ENCODE measurements around the gene ADCY10. TPM values are rescaled to one million over a fixed set of nuclear protein-coding genes. Genes with fewer than 3 reads are reported as not detected.

The ADCY10 gene
- total RNA-seq, 1 donor from 2014 or later: 0.19 TPM

Other genes with a start within 250 kb of the ADCY10 start
- 39.3 and 41.8 TPM in 2 replicates for gene MPZL1, start 192.2 kb downstream of the ADCY10 start, total RNA-seq
- gene DCAF6, start 22.5 kb upstream of the ADCY10 start, total RNA-seq: 20.6 and 24.1 TPM in 2 replicates
- 32.2 and 38.9 TPM in 2 replicates for gene MPC2, start 22.9 kb upstream of the ADCY10 start, total RNA-seq
- gene GPR161, start 222.8 kb upstream of the ADCY10 start, total RNA-seq: 0.51 and 0.85 TPM in 2 replicates